Spleen (tissue), 11 donors: Measurements from ENCODE around the gene PGRMC2. TPM values are rescaled to one million over a fixed set of nuclear protein-coding genes. Genes with fewer than 3 reads are reported as not detected.

Source experiments
- DNase-seq: peaks from one replicate; pipeline ENCODE4 v3.0.0-alpha.2; 2020
- H3K27ac ChIP-seq, 8 donors: fragments of 200-600 bp; sonication (generic) in 7 of 8; 1 replicate in 4 of 8; 2 replicates in 4 of 8; pipeline versions ENCODE4 v1.5.0 to v1.8.0; 2016 to 2021; ENCODE audit warnings: inconsistent platforms in 4 of 8, mild to moderate bottlenecking in 4 of 8, moderate library complexity in 1 of 8
- H3K27me3 ChIP-seq, 7 donors: fragments of 200-600 bp; sonication (generic) in 6 of 7; replicated peaks in 1 of 7; 1 replicate in 4 of 7; 2 replicates in 3 of 7; pipeline versions ENCODE4 v1.5.0 to v1.8.0; 2016 to 2021; ENCODE audit warnings: inconsistent platforms in 3 of 7, mild to moderate bottlenecking in 1 of 7
- H3K36me3 ChIP-seq, 6 donors: fragments of 200-600 bp; sonication (generic) in 5 of 6; 1 replicate in 4 of 6; 2 replicates in 2 of 6; pipeline versions ENCODE4 v1.5.0 to v1.8.0; 2016 to 2021; ENCODE audit warnings: inconsistent platforms in 2 of 6
- H3K4me1 ChIP-seq, 6 donors: fragments of 200-600 bp; sonication (generic) in 5 of 6; 1 replicate in 3 of 6; 2 replicates in 3 of 6; pipeline versions ENCODE4 v1.5.0 to v1.8.0; 2016 to 2021; ENCODE audit warnings: inconsistent platforms in 3 of 6
- H3K4me3 ChIP-seq, 8 donors: fragments of 200-600 bp; sonication (generic) in 7 of 8; 1 replicate in 4 of 8; 2 replicates in 4 of 8; pipeline versions ENCODE4 v1.5.0 to v1.8.0; 2016 to 2021; ENCODE audit warnings: inconsistent platforms in 4 of 8, mild to moderate bottlenecking in 4 of 8, moderate library complexity in 2 of 8
- H3K9me3 ChIP-seq, 8 donors: fragments of 200-600 bp; sonication (generic) in 7 of 8; 1 replicate in 4 of 8; 2 replicates in 4 of 8; pipeline versions ENCODE4 v1.5.0 to v1.8.0; 2016 to 2021; ENCODE audit warnings: inconsistent platforms in 4 of 8
- CTCF ChIP-seq, 11 experiments: fragments of 200-600 bp in 7 of 11; fragments of 450-650 bp in 4 of 11; sonication (generic) in 4 of 11; IDR thresholded peaks in 8 of 11; conservative IDR thresholded peaks in 3 of 11; 1 replicate in 7 of 11; 2 replicates in 4 of 11; pipeline versions ENCODE4 v1.4.0 to v1.8.0; 2016 to 2021; ENCODE audit warnings: antibody characterized with exemption in 11 of 11, inconsistent platforms in 4 of 11, mild to moderate bottlenecking in 1 of 11
- POLR2A ChIP-seq, 3 donors: fragments of 450-650 bp; IDR thresholded peaks; one replicate each; pipeline ENCODE4 v1.5.1; 2017; ENCODE audit warnings: antibody characterized with exemption in 3 of 3, mild to moderate bottlenecking in 1 of 3
- POLR2AphosphoS5 ChIP-seq, 3 donors: sonication (generic); formaldehyde crosslinking; IDR thresholded peaks; one replicate each; pipeline ENCODE4 v1.5.1; 2017; ENCODE audit warnings: antibody characterized with exemption in 3 of 3
- WGBS, 5 donors: extraction: QIAGEN DNeasy Blood & Tissue Kit in 3 of 5; methylation state at CpG; one replicate each; pipeline versions ENCODE4 v1.1.5 to v1.1.7; 2013 to 2018; 5-methylcytosine and 5-hydroxymethylcytosine counted together
- intact Hi-C: fragments of 100-400 bp; cut with DNase I; formaldehyde crosslinking; loops from one replicate; pipeline ENCODE4 v1.15.0; 2023; ENCODE audit warnings: low total_unique reads
- polyA plus RNA-seq, 3 donors: library from polyadenylated mRNA; stranded (reverse); fragments of 200-250 nt; gene quantifications; one replicate each; pipeline ENCODE4 v1.2.1, GENCODE V29; 2013
- total RNA-seq, 7 donors: library from RNA; depleted of rRNA in 3 of 7; stranded (reverse); fragments of >200 nt in 3 of 7; fragmentation: NEBNext Ultra II Directional in 4 of 7; extraction: Animal tissue kit (Norgen Biotek cat#: 25700) in 4 of 7; gene quantifications; one replicate each; pipeline versions ENCODE4 v1.1.0 to v1.2.1, GENCODE V29; 2016 to 2021
- donor health status: healthy with polysubstance abuse.
- donor health status: DM: no; HTN: no; CAD: no; lungs with moderate emphysema.
- donor health status: DM: no; HTN: no; CAD: no.
- donor health status: Bipolar disorder and iron deficiency.
- donor health status: healthy.
- donor health status: DM: no; HTN: no; CAD: no.
- donor health status: DM: yes; HTN: yes; CAD: no.

The PGRMC2 gene
- total and polyA plus RNA-seq, 10 donors: 13.8 to 46.8 (median 29.8) TPM

GRCh38 chr4:128315756-128316520 is 28.3 kb upstream of the PGRMC2 start:
- DNase-seq: no peak
- intact Hi-C loops: no loop called here
- H3K27me3 ChIP-seq: no peaks in the 10 kb centered on the region
- no peaks in the 10 kb centered on the region for H3K4me1 ChIP-seq
- TF ChIP-seq POLR2A (IDR thresholded peaks at IDR 0.05) (no peak), CTCF (IDR thresholded peaks at IDR 0.05 in 8 of 11, conservative IDR thresholded peaks at IDR 0.05 in 3 of 11) (no peak), POLR2AphosphoS5 (IDR thresholded peaks at IDR 0.05) (no peak)
- no peak overlapping the region for H3K4me3 ChIP-seq
- no peaks in the 10 kb centered on the region for H3K9me3 ChIP-seq
- H3K27ac ChIP-seq: no peak overlapping the region
- WGBS, 5 donors: 81 to 98% (median 90%) methylated on average over 2 of the region's 2 CpGs
- H3K36me3 ChIP-seq: peaks cover 0 to 18% (median 0%) of the 10 kb centered on the region in 6 donors

GRCh38 chr4:128311659-128312403 is 24.2 kb upstream of the PGRMC2 start:
- Histone ChIP-seq H3K27ac (no peak overlapping the region), H3K27me3 (no peaks in the 10 kb centered on the region), H3K4me3 (no peak overlapping the region), H3K4me1 (no peaks in the 10 kb centered on the region), H3K9me3 (no peaks in the 10 kb centered on the region), H3K36me3 (peaks cover 0 to 26% (median 0%) of the 10 kb centered on the region in 6 donors)
- intact Hi-C loops: no loop called here
- TF ChIP-seq POLR2AphosphoS5 (IDR thresholded peaks at IDR 0.05): no peak
- TF ChIP-seq POLR2A (IDR thresholded peaks at IDR 0.05): no peak
- TF ChIP-seq CTCF (IDR thresholded peaks at IDR 0.05 in 8 of 11, conservative IDR thresholded peaks at IDR 0.05 in 3 of 11): no peak
- 81 to 94% (median 87%) methylated on average over 2 of the region's 2 CpGs for WGBS, 5 donors
- DNase-seq: no peak

DNA sequence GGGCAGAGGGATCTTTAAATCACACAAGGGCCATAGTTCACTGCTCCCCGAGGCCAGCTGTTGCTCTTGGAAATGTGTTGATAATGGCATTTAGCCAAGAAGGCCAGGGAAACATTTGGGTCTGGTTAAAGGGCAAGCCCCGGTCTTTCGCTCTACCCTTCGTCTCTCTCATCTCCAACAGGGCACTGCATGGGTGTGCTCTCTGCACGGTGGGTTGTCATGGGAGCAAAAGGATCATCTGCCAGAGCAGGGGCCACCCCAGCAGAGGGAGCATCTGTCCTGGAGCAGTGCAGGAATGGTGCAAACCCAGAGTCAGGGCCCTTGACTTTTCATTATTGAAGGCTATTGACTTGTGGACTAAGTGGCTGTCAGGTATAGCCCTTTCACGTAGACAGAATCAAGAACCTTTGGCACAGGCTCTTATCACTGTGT is 22.7 kb upstream of the PGRMC2 start:
- no peak overlapping the region for H3K27ac ChIP-seq
- H3K27me3 ChIP-seq: no peaks in the 10 kb centered on the region
- 75 to 84% (median 81%) methylated on average over 6 of the region's 6 CpGs for WGBS, 5 donors
- TF ChIP-seq POLR2AphosphoS5 (IDR thresholded peaks at IDR 0.05) (no peak), POLR2A (IDR thresholded peaks at IDR 0.05) (no peak), CTCF (IDR thresholded peaks at IDR 0.05 in 8 of 11, conservative IDR thresholded peaks at IDR 0.05 in 3 of 11) (no peak)
- peaks cover 0 to under 1% (median 0%) of the 10 kb centered on the region in 6 donors for H3K4me1 ChIP-seq
- intact Hi-C loops: no loop called here
- DNase-seq: no peak
- no peaks in the 10 kb centered on the region for H3K9me3 ChIP-seq
- no peak overlapping the region for H3K4me3 ChIP-seq
- H3K36me3 ChIP-seq: peaks cover 0 to 18% (median 0%) of the 10 kb centered on the region in 6 donors

DNA sequence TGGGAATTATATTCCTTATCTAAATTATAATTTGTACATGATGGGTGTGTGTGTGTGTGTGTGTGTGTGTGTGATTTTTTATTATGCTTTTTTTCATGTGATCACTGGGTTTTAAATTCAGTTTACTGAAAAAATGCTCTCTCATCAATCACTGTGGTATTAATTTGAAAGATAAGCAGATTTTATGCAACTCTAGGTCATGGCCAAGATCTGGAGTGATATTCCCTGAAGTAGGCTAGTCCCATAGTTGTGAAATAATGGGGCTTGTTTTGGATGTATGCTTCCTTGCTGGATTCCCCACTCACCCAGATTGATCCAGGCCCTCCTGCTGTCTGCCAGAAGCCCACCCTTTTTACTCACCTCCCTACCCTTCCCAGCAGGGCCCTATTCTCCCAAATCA is 22.0 kb upstream of the PGRMC2 start:
- no peak for DNase-seq
- Histone ChIP-seq H3K4me1 (peaks cover 0 to 6% (median 0%) of the 10 kb centered on the region in 6 donors), H3K9me3 (no peaks in the 10 kb centered on the region), H3K36me3 (peaks cover 0 to 11% (median 0%) of the 10 kb centered on the region in 6 donors), H3K4me3 (no peak overlapping the region), H3K27me3 (no peaks in the 10 kb centered on the region), H3K27ac (no peak overlapping the region)
- intact Hi-C loops: no loop called here
- TF ChIP-seq POLR2A (IDR thresholded peaks at IDR 0.05) (no peak), POLR2AphosphoS5 (IDR thresholded peaks at IDR 0.05) (no peak), CTCF (IDR thresholded peaks at IDR 0.05 in 8 of 11, conservative IDR thresholded peaks at IDR 0.05 in 3 of 11) (no peak)
